CD14-positive monocyte (primary cell): ENCODE results near the gene USP24. TPM values are rescaled to one million over a fixed set of nuclear protein-coding genes. Genes with fewer than 3 reads are reported as not detected.
A peak's percentile ranks its signal among the peaks of the same experiment; 100 is the strongest.

ENCODE experiments used
- DNase-seq, 3 donors: peaks; one replicate each; pipeline ENCODE4 v3.0.0-alpha.2; 2011 to 2022
- H2AFZ ChIP-seq: 2 replicates; pipeline ENCODE4 v1.6.0; 2012; ENCODE audit warnings: mild to moderate bottlenecking, low read depth, low read length, inconsistent platforms; ENCODE audit not compliant: insufficient read depth, poor library complexity, severe bottlenecking
- H3K27ac ChIP-seq, 2 donors: 1 replicate in 1 of 2; 2 replicates in 1 of 2; pipeline ENCODE4 v1.5.1; 2012 to 2013; ENCODE audit warnings: low read length in 2 of 2, control low read depth in 1 of 2, inconsistent platforms in 1 of 2, low read depth in 1 of 2, mild to moderate bottlenecking in 1 of 2
- H3K27me3 ChIP-seq, 2 donors: one replicate each; pipeline versions ENCODE4 v1.6.0 to v1.6.1; 2011 to 2013; ENCODE audit warnings: low read length in 2 of 2; ENCODE audit not compliant: control insufficient read depth in 2 of 2, insufficient read depth in 2 of 2
- H3K36me3 ChIP-seq, 2 donors: replicated peaks in 1 of 2; 1 replicate in 1 of 2; 2 replicates in 1 of 2; pipeline versions ENCODE4 v1.5.1 to v1.6.1; 2012 to 2013; ENCODE audit warnings: low read length in 2 of 2, control low read depth in 1 of 2, inconsistent platforms in 1 of 2, mild to moderate bottlenecking in 1 of 2; ENCODE audit not compliant: insufficient read depth in 2 of 2, control insufficient read depth in 1 of 2
- H3K4me1 ChIP-seq, 2 donors: 1 replicate in 1 of 2; 2 replicates in 1 of 2; pipeline versions ENCODE4 v1.5.1 to v1.6.1; 2012 to 2013; ENCODE audit warnings: low read length in 2 of 2, control low read depth in 1 of 2, inconsistent platforms in 1 of 2, mild to moderate bottlenecking in 1 of 2, moderate library complexity in 1 of 2; ENCODE audit not compliant: insufficient read depth in 2 of 2, control insufficient read depth in 1 of 2
- H3K4me2 ChIP-seq: replicated peaks from 2 replicates; pipeline ENCODE3; 2012; ENCODE audit warnings: low read length, moderate library complexity, mild to moderate bottlenecking; ENCODE audit not compliant: poor library complexity, severe bottlenecking; ENCODE audit errors: extremely low read depth
- H3K4me3 ChIP-seq, 3 experiments: fragments of 200-600 bp in 1 of 3; sonication (generic) in 1 of 3; replicated peaks in 1 of 3; 1 replicate in 2 of 3; 2 replicates in 1 of 3; pipeline ENCODE4 v1.5.1; 2011 to 2013; ENCODE audit warnings: low read length in 3 of 3, mild to moderate bottlenecking in 3 of 3, control low read depth in 2 of 3, low read depth in 2 of 3, inconsistent platforms in 1 of 3, moderate library complexity in 1 of 3
- H3K79me2 ChIP-seq: 2 replicates; pipeline ENCODE4 v1.6.0; 2012; ENCODE audit warnings: mild to moderate bottlenecking, control low read depth, inconsistent platforms, low read length, moderate library complexity; ENCODE audit not compliant: insufficient read depth
- H3K9ac ChIP-seq: 2 replicates; pipeline ENCODE4 v1.6.0; 2017; ENCODE audit warnings: low read length, mild to moderate bottlenecking; ENCODE audit not compliant: insufficient read depth, poor library complexity, severe bottlenecking
- H3K9me3 ChIP-seq, 2 donors: replicated peaks in 1 of 2; 1 replicate in 1 of 2; 2 replicates in 1 of 2; pipeline versions ENCODE4 v1.5.1 to v1.6.1; 2012 to 2013; ENCODE audit warnings: low read length in 2 of 2, control low read depth in 1 of 2; ENCODE audit not compliant: control insufficient read depth in 1 of 2, insufficient read depth in 1 of 2
- H4K20me1 ChIP-seq: 2 replicates; pipeline ENCODE4 v1.6.0; 2012; ENCODE audit warnings: mild to moderate bottlenecking, low read length, control low read depth, moderate library complexity; ENCODE audit not compliant: insufficient read depth
- H3K27ac Mint-ChIP-seq, 7 donors: one replicate each; pipeline ENCODE4 v1.8.0; 2020; ENCODE audit warnings: mild to moderate bottlenecking in 7 of 7, mixed read lengths in 7 of 7, moderate library complexity in 6 of 7, inconsistent platforms in 2 of 7
- H3K27me3 Mint-ChIP-seq, 3 donors: one replicate each; pipeline ENCODE4 v1.8.0; 2021 to 2022; ENCODE audit warnings: low read depth in 3 of 3, mild to moderate bottlenecking in 3 of 3, mixed read lengths in 3 of 3, moderate library complexity in 3 of 3, inconsistent platforms in 1 of 3
- H3K36me3 Mint-ChIP-seq, 2 donors: one replicate each; pipeline ENCODE4 v1.8.0; 2020; ENCODE audit warnings: mixed read lengths in 2 of 2, inconsistent platforms in 1 of 2, mild to moderate bottlenecking in 1 of 2
- H3K4me1 Mint-ChIP-seq: one replicate; pipeline ENCODE4 v1.8.0; 2020; ENCODE audit warnings: mild to moderate bottlenecking, mixed read lengths
- H3K4me3 Mint-ChIP-seq, 2 donors: one replicate each; pipeline ENCODE4 v1.8.0; 2020; ENCODE audit warnings: mild to moderate bottlenecking in 2 of 2, mixed read lengths in 2 of 2, moderate library complexity in 1 of 2
- H3K9me3 Mint-ChIP-seq, 7 donors: one replicate each; pipeline ENCODE4 v1.8.0; 2020 to 2022; ENCODE audit warnings: mixed read lengths in 7 of 7, mild to moderate bottlenecking in 6 of 7, moderate library complexity in 6 of 7, inconsistent platforms in 2 of 7
- WGBS: methylation state at CpG from one replicate; pipeline ENCODE4 v1.1.5; 2013; ENCODE audit warnings: missing lambda C conversion rate; ENCODE audit not compliant: insufficient coverage; 5-methylcytosine and 5-hydroxymethylcytosine counted together
- intact Hi-C, 2 donors: fragments of 100-400 bp; cut with micrococcal nuclease; formaldehyde crosslinking; loops; one replicate each; pipeline versions ENCODE4 v1.15.0 to v1.15.1; 2023
- polyA plus RNA-seq, 3 donors: library from polyadenylated mRNA; depleted of rRNA in 1 of 3; unstranded in 2 of 3; stranded (reverse) in 1 of 3; fragments of 300-500 nt in 2 of 3; fragments of >200 nt in 1 of 3; fragmentation: Illumina TruSeq in 2 of 3; gene quantifications; 1 replicate in 2 of 3; 2 replicates in 1 of 3; pipeline ENCODE4 v1.2.3, GENCODE V29; 2012 to 2021
- TF ChIP-seq, protein P1 (sequence below): fragments of 200-600 bp; IDR thresholded peaks from one replicate; pipeline ENCODE4 v1.8.0; 2022; ENCODE audit warnings: antibody characterized with exemption, mild to moderate bottlenecking

Gene USP24
- polyA plus RNA-seq, 3 donors = 1.1 to 14.2 (median 2.1) TPM

DNA sequence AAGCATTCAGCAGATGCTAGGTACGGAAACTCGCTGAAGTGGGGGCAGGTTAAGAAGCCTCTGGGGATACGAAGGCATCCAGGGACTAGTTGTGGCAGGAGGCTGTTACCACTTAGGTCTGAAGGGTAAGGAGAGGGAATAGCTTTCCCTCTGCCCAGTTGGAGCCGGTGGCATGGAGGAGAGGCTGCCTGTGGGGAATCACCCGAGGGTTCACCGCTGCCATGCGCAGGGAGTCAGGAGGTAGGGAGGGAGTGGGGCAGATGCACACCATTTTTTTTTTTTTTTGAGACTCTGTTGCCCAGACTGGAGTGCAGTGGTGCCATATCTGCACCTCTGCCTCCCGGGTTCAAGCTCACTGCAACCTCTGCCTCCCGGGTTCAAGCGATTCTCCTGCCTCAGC is 169.7 kb downstream of the USP24 start:
- no peak overlapping the region for H2AFZ ChIP-seq
- Mint-ChIP-seq H3K9me3 (peaks cover 0 to 2% (median 0%) of the 10 kb centered on the region in 7 donors), H3K36me3 (no peaks in the 10 kb centered on the region), H3K4me3 (no peak overlapping the region), H3K27ac (peak overlapping the region in 1 of 7 donors; percentile 45), H3K4me1 (peaks cover under 1% of the 10 kb centered on the region), H3K27me3 (peaks cover 23 to 41% (median 24%) of the 10 kb centered on the region in 3 donors)
- no peaks in the 10 kb centered on the region for H4K20me1 ChIP-seq
- H3K27me3 ChIP-seq = peaks cover 10 to 13% of the 10 kb centered on the region in 2 donors
- 100% methylated on average over 4 of the region's 10 CpGs for WGBS
- H3K4me2 ChIP-seq = no peak overlapping the region
- H3K27ac ChIP-seq = no peak overlapping the region
- TF ChIP-seq, protein P1, sequence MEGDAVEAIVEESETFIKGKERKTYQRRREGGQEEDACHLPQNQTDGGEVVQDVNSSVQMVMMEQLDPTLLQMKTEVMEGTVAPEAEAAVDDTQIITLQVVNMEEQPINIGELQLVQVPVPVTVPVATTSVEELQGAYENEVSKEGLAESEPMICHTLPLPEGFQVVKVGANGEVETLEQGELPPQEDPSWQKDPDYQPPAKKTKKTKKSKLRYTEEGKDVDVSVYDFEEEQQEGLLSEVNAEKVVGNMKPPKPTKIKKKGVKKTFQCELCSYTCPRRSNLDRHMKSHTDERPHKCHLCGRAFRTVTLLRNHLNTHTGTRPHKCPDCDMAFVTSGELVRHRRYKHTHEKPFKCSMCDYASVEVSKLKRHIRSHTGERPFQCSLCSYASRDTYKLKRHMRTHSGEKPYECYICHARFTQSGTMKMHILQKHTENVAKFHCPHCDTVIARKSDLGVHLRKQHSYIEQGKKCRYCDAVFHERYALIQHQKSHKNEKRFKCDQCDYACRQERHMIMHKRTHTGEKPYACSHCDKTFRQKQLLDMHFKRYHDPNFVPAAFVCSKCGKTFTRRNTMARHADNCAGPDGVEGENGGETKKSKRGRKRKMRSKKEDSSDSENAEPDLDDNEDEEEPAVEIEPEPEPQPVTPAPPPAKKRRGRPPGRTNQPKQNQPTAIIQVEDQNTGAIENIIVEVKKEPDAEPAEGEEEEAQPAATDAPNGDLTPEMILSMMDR = no peak
- peaks cover 0 to 5% of the 10 kb centered on the region in 2 donors for H3K9me3 ChIP-seq
- H3K4me1 ChIP-seq = no peaks in the 10 kb centered on the region
- no peak overlapping the region for H3K4me3 ChIP-seq
- no peak for DNase-seq
- H3K79me2 ChIP-seq = no peaks in the 10 kb centered on the region
- no peak overlapping the region for H3K9ac ChIP-seq
- no peaks in the 10 kb centered on the region for H3K36me3 ChIP-seq
- intact Hi-C loops = no loop called here

DNA sequence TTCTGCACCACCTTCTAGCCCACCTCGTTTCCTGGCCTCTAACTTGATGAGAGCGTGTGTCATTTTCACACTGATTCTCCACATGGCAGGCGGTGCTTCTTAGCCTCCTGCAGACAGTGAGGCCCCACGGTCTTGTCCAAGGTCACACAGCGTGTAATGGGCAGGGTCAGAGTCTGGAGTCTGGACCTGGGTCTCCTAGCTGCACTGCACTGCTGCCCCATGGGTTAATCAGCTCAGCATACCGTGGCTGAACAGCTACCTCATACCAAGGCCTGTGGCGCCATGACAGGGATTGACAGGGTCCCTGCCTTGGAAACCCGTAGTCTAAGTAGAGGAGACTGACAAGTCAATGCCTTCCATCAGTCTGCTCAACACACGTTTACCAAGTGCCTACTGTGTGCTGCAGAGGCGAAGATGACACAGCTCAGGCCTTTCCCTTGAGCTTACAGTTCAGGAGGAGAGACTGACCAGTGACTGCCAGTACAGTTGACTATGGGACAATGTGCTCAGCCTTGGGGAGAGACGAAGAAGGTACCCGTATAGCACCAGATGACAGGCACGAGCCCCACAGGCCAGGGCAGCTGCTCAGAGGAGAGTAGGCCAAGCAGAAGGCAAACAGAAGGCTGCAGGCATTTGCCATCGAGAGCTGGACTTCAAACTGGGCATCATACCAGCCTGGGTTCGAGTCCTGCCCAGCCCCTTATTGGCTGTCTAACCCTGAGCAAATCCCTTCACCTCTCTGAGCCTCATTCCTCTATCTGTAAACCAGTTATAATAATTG is 170.4 kb downstream of the USP24 start:
- H3K9ac ChIP-seq = no peak overlapping the region
- no peak overlapping the region for H2AFZ ChIP-seq
- TF ChIP-seq, protein P1 = no peak
- no peak for DNase-seq
- H3K27ac ChIP-seq = no peak overlapping the region
- H3K36me3 Mint-ChIP-seq = no peaks in the 10 kb centered on the region
- 91% methylated on average over 15 of the region's 15 CpGs for WGBS
- H3K27me3 Mint-ChIP-seq = peaks cover 29 to 47% (median 30%) of the 10 kb centered on the region in 3 donors
- H3K4me2 ChIP-seq = no peak overlapping the region
- intact Hi-C loops = no loop called here
- peaks cover 0 to 11% of the 10 kb centered on the region in 2 donors for H3K9me3 ChIP-seq
- peaks cover 16 to 20% of the 10 kb centered on the region in 2 donors for H3K27me3 ChIP-seq
- no peak overlapping the region for H3K4me3 Mint-ChIP-seq
- peaks cover 0 to 2% of the 10 kb centered on the region in 2 donors for H3K4me1 ChIP-seq
- H4K20me1 ChIP-seq = no peaks in the 10 kb centered on the region
- H3K9me3 Mint-ChIP-seq = peaks cover 0 to 5% (median 0%) of the 10 kb centered on the region in 7 donors
- H3K36me3 ChIP-seq = no peaks in the 10 kb centered on the region
- no peak overlapping the region for H3K4me3 ChIP-seq
- H3K79me2 ChIP-seq = no peaks in the 10 kb centered on the region
- H3K27ac Mint-ChIP-seq = peak overlapping the region in 1 of 7 donors; percentile 45
- H3K4me1 Mint-ChIP-seq = peaks cover 6% of the 10 kb centered on the region
